CMK (cell line): Measurements from ENCODE around the gene ARID1B.

Source experiments
- DNase-seq: peaks from one replicate; pipeline ENCODE4 v3.0.0-alpha.2; 2010; ENCODE audit warnings: low read depth

The ARID1B gene

GRCh38 chr6:156879186-156879585 is 102.0 kb downstream of the ARID1B start:
- no peak for DNase-seq

GRCh38 chr6:156879591-156879990 is 102.4 kb downstream of the ARID1B start:
- no peak for DNase-seq

GRCh38 chr6:156880913-156881312 is 103.7 kb downstream of the ARID1B start:
- no peak for DNase-seq

- no peak for DNase-seq
These were observed 104.8 kb downstream of the ARID1B start for GRCh38 chr6:156881687-156882629.

- DNase-seq, result no peak
These were observed 106.5 kb downstream of the ARID1B start for GRCh38 chr6:156883497-156884252.

- no peak for DNase-seq
These were observed 107.1 kb downstream of the ARID1B start for GRCh38 chr6:156884306-156884705.

- no peak for DNase-seq
These were observed 108.4 kb downstream of the ARID1B start for GRCh38 chr6:156885562-156885961.

- no peak for DNase-seq
These were observed 109.2 kb downstream of the ARID1B start for GRCh38 chr6:156886409-156886808.

- no peak for DNase-seq
These were observed 110.6 kb downstream of the ARID1B start for GRCh38 chr6:156887623-156888269.

- no peak for DNase-seq
These were observed 112.3 kb downstream of the ARID1B start for GRCh38 chr6:156889469-156889868.

- no peak for DNase-seq
These were observed 112.8 kb downstream of the ARID1B start for GRCh38 chr6:156889986-156890385.

GRCh38 chr6:156890627-156891314 is 113.6 kb downstream of the ARID1B start:
- DNase-seq, result no peak

GRCh38 chr6:156897907-156898531 is 120.8 kb downstream of the ARID1B start:
- no peak for DNase-seq

- DNase-seq, result no peak
These were observed 121.9 kb downstream of the ARID1B start for GRCh38 chr6:156899071-156899470.

- no peak for DNase-seq
These were observed 122.5 kb downstream of the ARID1B start for GRCh38 chr6:156899532-156900135.

GRCh38 chr6:156900292-156900691 is 123.1 kb downstream of the ARID1B start:
- no peak for DNase-seq

GRCh38 chr6:156901309-156902019 is 124.3 kb downstream of the ARID1B start:
- no peak for DNase-seq

- DNase-seq, result no peak
These were observed 125.6 kb downstream of the ARID1B start for GRCh38 chr6:156902782-156903181.

GRCh38 chr6:156904176-156904967 is 127.2 kb downstream of the ARID1B start:
- no peak for DNase-seq

- no peak for DNase-seq
These were observed 128.6 kb downstream of the ARID1B start for GRCh38 chr6:156905801-156906200.
